Tibial nerve (tissue), 4 donors: Measurements from ENCODE around the gene ATP1A2.

Source experiments
- EP300 ChIP-seq, 2 donors: sonication (generic); formaldehyde crosslinking; IDR thresholded peaks; one replicate each; pipeline ENCODE4 v1.6.1; 2017; ENCODE audit warnings: antibody characterized with exemption in 2 of 2, mild to moderate bottlenecking in 1 of 2
- POLR2A ChIP-seq, 2 donors: fragments of 450-650 bp; IDR thresholded peaks; one replicate each; pipeline ENCODE4 v1.6.1; 2017; ENCODE audit warnings: antibody characterized with exemption in 2 of 2, mild to moderate bottlenecking in 2 of 2, moderate library complexity in 2 of 2
- TF ChIP-seq, protein P1 (sequence below), 5 experiments: fragments of 200-600 bp in 3 of 5; fragments of 450-650 bp in 2 of 5; sonication (generic) in 3 of 5; IDR thresholded peaks; one replicate each; pipeline ENCODE4 v1.5.1; 2016 to 2019; ENCODE audit warnings: antibody characterized with exemption in 5 of 5, mild to moderate bottlenecking in 3 of 5, moderate library complexity in 2 of 5

DNA sequence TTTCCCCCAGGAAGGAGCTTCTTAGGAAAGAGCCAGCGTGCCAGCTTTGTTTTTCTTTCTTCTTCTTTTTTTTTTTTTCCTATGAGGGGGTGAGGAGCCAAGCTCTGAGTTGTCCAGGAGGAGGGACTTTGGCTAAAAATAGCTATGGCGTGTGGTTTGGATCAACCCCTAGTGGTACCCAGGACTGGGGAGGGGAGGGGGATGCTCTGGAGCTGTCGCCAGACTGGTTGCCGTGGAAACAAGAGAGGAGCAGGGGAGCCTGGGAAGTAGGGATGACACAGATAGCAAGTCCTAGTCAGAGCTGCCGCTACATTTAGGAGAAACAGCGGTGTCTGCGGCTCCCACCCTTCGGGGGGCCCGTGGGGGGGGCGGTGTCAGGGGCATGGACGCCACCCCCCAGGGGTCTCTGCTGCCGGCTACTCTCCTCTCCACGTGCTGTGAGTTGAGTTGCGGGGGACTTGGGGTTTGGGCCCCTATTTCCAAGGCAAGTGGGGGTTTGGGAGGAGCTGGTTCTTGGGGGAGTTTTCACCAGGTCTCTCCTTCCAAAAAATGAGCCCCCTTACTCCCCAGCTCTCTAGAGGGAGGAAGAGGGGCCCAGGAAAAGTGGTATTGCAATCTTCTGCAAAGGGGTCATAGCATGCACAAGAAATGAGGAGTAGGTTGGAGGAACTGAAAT, 34.2 kb upstream of the ATP1A2 start, which contains the start of gene KCNJ9:
- TF ChIP-seq EP300 (IDR thresholded peaks at IDR 0.05) (no peak), POLR2A (IDR thresholded peaks at IDR 0.05) (no peak)
- TF ChIP-seq, protein P1, sequence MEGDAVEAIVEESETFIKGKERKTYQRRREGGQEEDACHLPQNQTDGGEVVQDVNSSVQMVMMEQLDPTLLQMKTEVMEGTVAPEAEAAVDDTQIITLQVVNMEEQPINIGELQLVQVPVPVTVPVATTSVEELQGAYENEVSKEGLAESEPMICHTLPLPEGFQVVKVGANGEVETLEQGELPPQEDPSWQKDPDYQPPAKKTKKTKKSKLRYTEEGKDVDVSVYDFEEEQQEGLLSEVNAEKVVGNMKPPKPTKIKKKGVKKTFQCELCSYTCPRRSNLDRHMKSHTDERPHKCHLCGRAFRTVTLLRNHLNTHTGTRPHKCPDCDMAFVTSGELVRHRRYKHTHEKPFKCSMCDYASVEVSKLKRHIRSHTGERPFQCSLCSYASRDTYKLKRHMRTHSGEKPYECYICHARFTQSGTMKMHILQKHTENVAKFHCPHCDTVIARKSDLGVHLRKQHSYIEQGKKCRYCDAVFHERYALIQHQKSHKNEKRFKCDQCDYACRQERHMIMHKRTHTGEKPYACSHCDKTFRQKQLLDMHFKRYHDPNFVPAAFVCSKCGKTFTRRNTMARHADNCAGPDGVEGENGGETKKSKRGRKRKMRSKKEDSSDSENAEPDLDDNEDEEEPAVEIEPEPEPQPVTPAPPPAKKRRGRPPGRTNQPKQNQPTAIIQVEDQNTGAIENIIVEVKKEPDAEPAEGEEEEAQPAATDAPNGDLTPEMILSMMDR (IDR thresholded peaks at IDR 0.05): no peak
